ENCODE measurements around the gene SHISA6. TPM values are rescaled to one million over a fixed set of nuclear protein-coding genes. Genes with fewer than 3 reads are reported as not detected.

Gene SHISA6
- total RNA-seq, 1 experiment from 2014 or later, result not detected

DNA sequence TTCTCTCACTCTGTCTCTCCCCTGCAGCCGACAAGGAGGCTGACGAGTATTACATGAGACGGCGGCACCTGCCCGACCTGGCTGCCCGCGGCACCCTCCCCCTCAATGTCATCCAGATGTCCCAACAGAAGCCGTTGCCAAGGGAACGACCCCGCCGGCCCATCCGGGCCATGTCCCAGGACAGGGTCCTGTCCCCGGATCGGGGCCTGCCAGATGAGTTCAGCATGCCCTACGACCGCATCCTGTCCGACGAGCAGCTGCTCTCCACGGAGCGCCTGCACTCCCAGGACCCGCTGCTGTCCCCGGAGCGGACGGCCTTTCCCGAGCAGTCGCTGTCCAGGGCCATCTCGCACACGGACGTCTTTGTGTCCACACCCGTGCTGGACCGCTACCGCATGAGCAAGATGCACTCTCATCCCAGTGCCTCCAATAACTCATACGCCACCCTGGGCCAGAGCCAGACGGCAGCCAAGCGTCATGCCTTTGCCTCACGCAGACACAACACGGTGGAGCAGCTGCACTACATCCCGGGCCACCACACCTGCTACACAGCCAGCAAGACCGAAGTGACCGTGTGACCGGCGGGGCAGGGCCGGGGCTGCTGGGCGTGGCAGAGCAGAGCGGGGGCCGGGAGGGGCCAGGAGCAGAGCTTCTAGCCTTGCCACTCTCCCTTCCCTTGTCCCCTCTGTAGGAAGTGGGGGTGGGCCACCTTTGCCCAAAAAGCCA is 316.9 kb downstream of the SHISA6 start:
- in situ Hi-C loops (cut with HindIII; ENCODE audit: low pct_unique_long_range_greater_than_20kb, low sequenced_read_pairs), result no loop called here
- Histone ChIP-seq H3K27me3 (ENCODE audit: control insufficient read depth, insufficient read depth, low read length) (no peaks in the 10 kb centered on the region), H3K36me3 (ENCODE audit: control insufficient read depth, insufficient read depth, low read length) (no peaks in the 10 kb centered on the region), H3K27ac (ENCODE audit: low read length) (no peak overlapping the region), H3K9me3 (ENCODE audit: control insufficient read depth, insufficient read depth, low read depth, low read length) (no peaks in the 10 kb centered on the region), H3K4me1 (ENCODE audit: control insufficient read depth, insufficient read depth, low read length) (no peaks in the 10 kb centered on the region), H3K4me3 (ENCODE audit: low read depth in 2 of 2, low read length in 2 of 2) (no peak overlapping the region)
- ChIA-PET POLR2A (no interaction called here), CTCF (no interaction called here)
- BruUV-seq (replicated peaks), result no TSS peak
- ATAC-seq (no peak), DNase-seq (ENCODE audit: low read depth, low spot score) (no peak)
- intact Hi-C loops (cut with micrococcal nuclease; ENCODE audit: unreplicated experiment), result no loop called here
- TF ChIP-seq SIN3A (IDR thresholded peaks at IDR 0.05; ENCODE audit: borderline replicate concordance, insufficient read depth, low read depth, low read length), result no peak
- TF ChIP-seq, protein P1, sequence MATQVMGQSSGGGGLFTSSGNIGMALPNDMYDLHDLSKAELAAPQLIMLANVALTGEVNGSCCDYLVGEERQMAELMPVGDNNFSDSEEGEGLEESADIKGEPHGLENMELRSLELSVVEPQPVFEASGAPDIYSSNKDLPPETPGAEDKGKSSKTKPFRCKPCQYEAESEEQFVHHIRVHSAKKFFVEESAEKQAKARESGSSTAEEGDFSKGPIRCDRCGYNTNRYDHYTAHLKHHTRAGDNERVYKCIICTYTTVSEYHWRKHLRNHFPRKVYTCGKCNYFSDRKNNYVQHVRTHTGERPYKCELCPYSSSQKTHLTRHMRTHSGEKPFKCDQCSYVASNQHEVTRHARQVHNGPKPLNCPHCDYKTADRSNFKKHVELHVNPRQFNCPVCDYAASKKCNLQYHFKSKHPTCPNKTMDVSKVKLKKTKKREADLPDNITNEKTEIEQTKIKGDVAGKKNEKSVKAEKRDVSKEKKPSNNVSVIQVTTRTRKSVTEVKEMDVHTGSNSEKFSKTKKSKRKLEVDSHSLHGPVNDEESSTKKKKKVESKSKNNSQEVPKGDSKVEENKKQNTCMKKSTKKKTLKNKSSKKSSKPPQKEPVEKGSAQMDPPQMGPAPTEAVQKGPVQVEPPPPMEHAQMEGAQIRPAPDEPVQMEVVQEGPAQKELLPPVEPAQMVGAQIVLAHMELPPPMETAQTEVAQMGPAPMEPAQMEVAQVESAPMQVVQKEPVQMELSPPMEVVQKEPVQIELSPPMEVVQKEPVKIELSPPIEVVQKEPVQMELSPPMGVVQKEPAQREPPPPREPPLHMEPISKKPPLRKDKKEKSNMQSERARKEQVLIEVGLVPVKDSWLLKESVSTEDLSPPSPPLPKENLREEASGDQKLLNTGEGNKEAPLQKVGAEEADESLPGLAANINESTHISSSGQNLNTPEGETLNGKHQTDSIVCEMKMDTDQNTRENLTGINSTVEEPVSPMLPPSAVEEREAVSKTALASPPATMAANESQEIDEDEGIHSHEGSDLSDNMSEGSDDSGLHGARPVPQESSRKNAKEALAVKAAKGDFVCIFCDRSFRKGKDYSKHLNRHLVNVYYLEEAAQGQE (IDR thresholded peaks at IDR 0.05; ENCODE audit: insufficient read depth in 1 of 2, low read depth in 2 of 2, low read length in 1 of 2), result no peak
- TF ChIP-seq POLR2AphosphoS5 (IDR thresholded peaks at IDR 0.05; ENCODE audit: low read depth, low read length), result no peak
- TF ChIP-seq CTCF (IDR thresholded peaks at IDR 0.05), result no peak

- BruUV-seq (replicated peaks), result no TSS peak
- ChIA-PET POLR2A (no interaction called here), CTCF (no interaction called here)
- Histone ChIP-seq H3K9me3 (ENCODE audit: control insufficient read depth, insufficient read depth, low read depth, low read length) (no peaks in the 10 kb centered on the region), H3K4me1 (ENCODE audit: control insufficient read depth, insufficient read depth, low read length) (no peaks in the 10 kb centered on the region), H3K27me3 (ENCODE audit: control insufficient read depth, insufficient read depth, low read length) (no peaks in the 10 kb centered on the region), H3K36me3 (ENCODE audit: control insufficient read depth, insufficient read depth, low read length) (no peaks in the 10 kb centered on the region), H3K27ac (ENCODE audit: low read length) (no peak overlapping the region), H3K4me3 (ENCODE audit: low read depth in 2 of 2, low read length in 2 of 2) (no peak overlapping the region)
- ATAC-seq (no peak), DNase-seq (ENCODE audit: low read depth, low spot score) (no peak)
- in situ Hi-C loops (cut with HindIII; ENCODE audit: low pct_unique_long_range_greater_than_20kb, low sequenced_read_pairs), result no loop called here
- intact Hi-C loops (cut with micrococcal nuclease; ENCODE audit: unreplicated experiment), result no loop called here
- TF ChIP-seq, protein P1 (IDR thresholded peaks at IDR 0.05; ENCODE audit: insufficient read depth in 1 of 2, low read depth in 2 of 2, low read length in 1 of 2), result no peak
- TF ChIP-seq POLR2AphosphoS5 (IDR thresholded peaks at IDR 0.05; ENCODE audit: low read depth, low read length) (no peak), SIN3A (IDR thresholded peaks at IDR 0.05; ENCODE audit: borderline replicate concordance, insufficient read depth, low read depth, low read length) (no peak), CTCF (IDR thresholded peaks at IDR 0.05) (no peak), TCF7L2 (IDR thresholded peaks at IDR 0.05; ENCODE audit: low read depth, low read length) (no peak)
Measured at GRCh38 chr17:11558681-11559234, 317.7 kb downstream of the SHISA6 start.

Measured in Panc1 (cell line).